ES-I3 (cell line): ENCODE measurements around the gene PTGDR2.

Experiments used
- H3K36me3 ChIP-seq: 2 replicates; pipeline ENCODE4 v1.6.1; 2013; ENCODE audit warnings: mild to moderate bottlenecking, low read length, control low read depth, moderate library complexity; ENCODE audit not compliant: insufficient read depth
- H3K4me1 ChIP-seq: 2 replicates; pipeline ENCODE4 v1.6.1; 2013; ENCODE audit warnings: mild to moderate bottlenecking, control low read depth, low read length; ENCODE audit not compliant: insufficient read depth
- H3K9ac ChIP-seq: 2 replicates; pipeline ENCODE4 v1.6.1; 2013; ENCODE audit warnings: low read depth, mild to moderate bottlenecking, low read length, moderate library complexity
- H3K9me3 ChIP-seq: 2 replicates; pipeline ENCODE4 v1.6.1; 2013; ENCODE audit warnings: mild to moderate bottlenecking, low read length, moderate library complexity; ENCODE audit not compliant: control insufficient read depth, insufficient read depth

The PTGDR2 gene

DNA sequence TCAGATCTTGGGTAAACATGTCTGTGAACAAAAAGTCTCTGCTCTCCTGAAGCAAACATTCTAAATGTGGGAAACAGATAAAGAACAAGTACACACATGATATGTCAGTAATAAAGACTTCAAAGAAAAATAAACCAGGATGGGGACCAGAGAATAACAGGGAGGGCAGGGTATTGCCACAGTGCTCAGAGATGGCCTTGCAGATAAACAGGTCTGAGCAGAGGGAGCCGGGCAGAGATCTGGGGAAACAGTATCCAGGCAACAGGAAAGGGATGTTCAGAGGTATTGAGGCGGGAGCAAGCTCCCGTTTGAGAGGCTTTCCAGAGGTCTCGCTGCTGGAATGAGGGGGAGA, 10.9 kb downstream of the PTGDR2 start:
- Histone ChIP-seq H3K4me1 (peaks cover 16% of the 10 kb centered on the region), H3K9ac (no peak overlapping the region), H3K9me3 (no peaks in the 10 kb centered on the region), H3K36me3 (no peaks in the 10 kb centered on the region; the same call in 1 of the 2 replicates)

- Histone ChIP-seq H3K9ac (no peak overlapping the region; the same call in 1 of the 2 replicates), H3K4me1 (peaks cover 16% of the 10 kb centered on the region), H3K36me3 (no peaks in the 10 kb centered on the region; the same call in 1 of the 2 replicates), H3K9me3 (no peaks in the 10 kb centered on the region)
Measured at GRCh38 chr11:60844045-60844869, 11.5 kb downstream of the PTGDR2 start.

- peaks cover 16% of the 10 kb centered on the region for H3K4me1 ChIP-seq
- no peaks in the 10 kb centered on the region; the same call in 1 of the 2 replicates for H3K36me3 ChIP-seq
- no peaks in the 10 kb centered on the region for H3K9me3 ChIP-seq
- H3K9ac ChIP-seq = peak overlapping the region; percentile 88
Measured at GRCh38 chr11:60842668-60843600, 12.8 kb downstream of the PTGDR2 start.

DNA sequence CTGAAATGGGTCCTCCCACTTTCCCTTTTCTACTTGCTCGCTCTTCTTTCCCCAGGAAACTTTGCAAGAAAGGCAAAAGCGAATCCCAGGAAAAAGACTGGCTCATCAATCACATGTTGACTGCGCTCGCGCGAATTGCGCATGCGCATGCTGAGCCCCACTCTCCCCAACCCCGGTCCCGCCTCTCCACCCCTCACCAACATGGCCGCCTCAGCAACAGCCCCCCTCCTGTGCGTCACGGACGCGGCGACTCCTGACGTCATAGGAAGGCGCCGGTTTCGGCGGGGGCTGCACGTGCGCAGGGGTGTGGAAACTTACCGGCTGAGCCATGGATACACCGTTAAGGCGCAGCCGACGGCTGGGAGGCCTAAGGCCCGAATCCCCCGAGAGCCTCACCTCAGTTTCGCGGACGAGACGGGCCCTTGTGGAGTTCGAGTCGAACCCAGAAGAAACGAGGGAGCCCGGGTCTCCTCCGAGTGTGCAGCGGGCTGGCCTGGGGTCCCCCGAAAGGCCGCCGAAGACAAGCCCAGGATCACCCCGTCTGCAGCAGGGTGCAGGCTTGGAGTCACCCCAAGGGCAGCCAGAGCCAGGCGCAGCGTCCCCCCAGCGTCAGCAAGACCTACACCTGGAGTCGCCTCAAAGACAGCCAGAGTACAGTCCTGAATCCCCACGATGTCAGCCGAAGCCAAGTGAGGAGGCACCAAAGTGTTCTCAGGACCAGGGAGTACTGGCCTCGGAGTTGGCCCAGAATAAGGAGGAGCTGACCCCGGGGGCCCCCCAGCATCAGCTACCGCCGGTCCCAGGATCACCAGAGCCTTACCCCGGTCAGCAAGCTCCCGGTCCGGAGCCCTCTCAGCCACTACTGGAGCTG, 13.7 kb downstream of the PTGDR2 start, which contains the start of gene CCDC86:
Gene CCDC86, plus strand, starts transcription at position 317 of the 871 bp plus-strand sequence. Its CDS starts 12 bp downstream, at position 329.
- peaks cover 16% of the 10 kb centered on the region for H3K4me1 ChIP-seq
- no peaks in the 10 kb centered on the region for H3K9me3 ChIP-seq
- no peaks in the 10 kb centered on the region for H3K36me3 ChIP-seq
- peak within 1 kb of the TSS; percentile 88 for H3K9ac ChIP-seq

DNA sequence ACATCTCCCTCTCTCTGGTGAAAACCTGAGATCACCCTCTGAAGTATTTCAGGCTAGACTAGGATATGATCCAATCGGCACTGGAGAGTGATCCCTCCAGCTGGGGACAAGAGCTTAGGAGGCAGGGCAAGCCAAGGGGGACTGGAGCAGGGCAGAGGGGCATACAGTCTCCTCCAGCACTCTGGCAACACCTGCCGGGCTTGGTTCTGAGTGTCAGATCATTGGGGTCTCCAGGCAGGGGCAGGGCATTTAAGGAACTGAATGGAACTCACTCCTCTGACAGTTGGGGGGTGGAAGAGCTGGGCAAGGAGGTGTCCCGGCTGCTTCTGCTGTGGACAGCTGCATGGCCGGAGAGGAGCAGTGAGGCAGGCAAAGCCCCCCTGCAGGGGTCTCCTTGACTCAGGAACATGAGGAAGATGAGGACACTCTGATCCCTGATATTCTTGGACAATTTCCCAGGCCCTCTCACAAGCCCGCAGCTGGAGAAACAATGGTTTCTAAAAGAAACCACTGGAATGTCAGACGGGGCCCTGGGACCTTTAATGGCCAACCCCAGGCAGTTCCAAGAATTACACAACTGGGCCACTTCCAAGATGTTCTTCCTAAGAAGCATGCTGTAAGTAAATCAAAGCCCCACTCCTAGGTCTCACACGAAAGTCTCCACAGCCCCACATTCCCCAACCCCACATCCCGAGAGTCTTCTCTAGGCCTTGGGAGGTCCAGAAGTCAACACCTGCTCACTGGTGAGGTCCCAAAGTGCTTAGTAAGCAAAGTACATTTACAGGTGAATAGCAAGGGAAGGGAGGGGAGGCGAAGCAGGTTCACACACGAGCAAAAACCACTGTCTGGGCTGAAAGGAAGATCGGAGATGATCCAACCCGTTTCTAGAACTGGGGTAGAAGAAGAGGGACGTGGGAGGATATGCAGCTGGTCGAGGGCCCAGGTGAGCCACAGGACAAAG, 15.0 kb downstream of the PTGDR2 start:
- no peaks in the 10 kb centered on the region for H3K36me3 ChIP-seq
- H3K4me1 ChIP-seq = peaks cover 16% of the 10 kb centered on the region
- no peaks in the 10 kb centered on the region for H3K9me3 ChIP-seq
- H3K9ac ChIP-seq = peak overlapping the region; percentile 42; the same call in 1 of the 2 replicates

DNA sequence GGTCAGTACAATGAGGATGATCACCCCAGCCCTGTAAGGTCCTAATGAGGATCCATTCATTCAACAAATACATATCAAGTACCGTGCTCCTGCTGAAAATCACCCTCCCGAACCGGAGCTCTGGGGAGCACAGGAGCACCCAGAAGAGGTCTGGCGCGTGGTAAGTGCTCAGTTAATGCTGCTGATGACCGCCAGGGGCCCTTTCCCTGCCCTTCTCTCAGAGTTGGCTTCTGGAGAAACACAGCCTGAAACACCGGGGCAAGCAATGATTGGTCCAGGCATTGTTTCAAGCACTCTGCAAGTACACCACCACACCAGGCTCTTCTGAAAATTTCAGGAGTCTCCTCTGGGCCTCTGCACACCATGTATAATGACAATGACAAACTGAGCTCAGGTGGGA, 17.6 kb downstream of the PTGDR2 start:
- H3K36me3 ChIP-seq = no peaks in the 10 kb centered on the region
- H3K9ac ChIP-seq = no peak overlapping the region
- peaks cover 7% of the 10 kb centered on the region; the same call in 1 of the 2 replicates for H3K4me1 ChIP-seq
- no peaks in the 10 kb centered on the region for H3K9me3 ChIP-seq

- H3K9ac ChIP-seq = no peak overlapping the region
- H3K4me1 ChIP-seq = peaks cover 7% of the 10 kb centered on the region; the same call in 1 of the 2 replicates
- H3K9me3 ChIP-seq = no peaks in the 10 kb centered on the region
- H3K36me3 ChIP-seq = no peaks in the 10 kb centered on the region
Measured at GRCh38 chr11:60836866-60837515, 18.8 kb downstream of the PTGDR2 start.

- H3K4me1 ChIP-seq = no peaks in the 10 kb centered on the region
Measured at GRCh38 chr11:60835534-60835846, 20.3 kb downstream of the PTGDR2 start.

GRCh38 chr11:60834742-60835533, 20.8 kb downstream of the PTGDR2 start:
- Histone ChIP-seq H3K36me3 (no peaks in the 10 kb centered on the region), H3K9me3 (peaks cover 2% of the 10 kb centered on the region; the same call in 1 of the 2 replicates), H3K9ac (no peak overlapping the region), H3K4me1 (no peaks in the 10 kb centered on the region)

More at GRCh38 chr11:60835534-60835846, 20.3 kb downstream of the PTGDR2 start:
- Histone ChIP-seq H3K9me3 (peaks cover 2% of the 10 kb centered on the region; the same call in 1 of the 2 replicates), H3K36me3 (no peaks in the 10 kb centered on the region), H3K9ac (no peak overlapping the region)

- no peaks in the 10 kb centered on the region for H3K4me1 ChIP-seq
Measured at GRCh38 chr11:60831501-60832079, 24.2 kb downstream of the PTGDR2 start.

GRCh38 chr11:60831143-60831500, 24.6 kb downstream of the PTGDR2 start:
- H3K4me1 ChIP-seq = no peaks in the 10 kb centered on the region
- peak overlapping the region; percentile 33; the same call in 1 of the 2 replicates for H3K9ac ChIP-seq
- H3K36me3 ChIP-seq = no peaks in the 10 kb centered on the region
- H3K9me3 ChIP-seq = peaks cover 2% of the 10 kb centered on the region; the same call in 1 of the 2 replicates

More at GRCh38 chr11:60831501-60832079, 24.2 kb downstream of the PTGDR2 start:
- Histone ChIP-seq H3K36me3 (no peaks in the 10 kb centered on the region), H3K9ac (no peak overlapping the region), H3K9me3 (peaks cover 2% of the 10 kb centered on the region; the same call in 1 of the 2 replicates)
